Cerebellar cortex (tissue), 1 donor: ENCODE data around the gene TALDO1.
A peak's percentile ranks its signal among the peaks of the same experiment; 100 is the strongest.

Experiments
- DNase-seq: peaks from one replicate; pipeline ENCODE4 v3.0.0-alpha.2; 2015; ENCODE audit warnings: low spot score

Gene TALDO1

DNA sequence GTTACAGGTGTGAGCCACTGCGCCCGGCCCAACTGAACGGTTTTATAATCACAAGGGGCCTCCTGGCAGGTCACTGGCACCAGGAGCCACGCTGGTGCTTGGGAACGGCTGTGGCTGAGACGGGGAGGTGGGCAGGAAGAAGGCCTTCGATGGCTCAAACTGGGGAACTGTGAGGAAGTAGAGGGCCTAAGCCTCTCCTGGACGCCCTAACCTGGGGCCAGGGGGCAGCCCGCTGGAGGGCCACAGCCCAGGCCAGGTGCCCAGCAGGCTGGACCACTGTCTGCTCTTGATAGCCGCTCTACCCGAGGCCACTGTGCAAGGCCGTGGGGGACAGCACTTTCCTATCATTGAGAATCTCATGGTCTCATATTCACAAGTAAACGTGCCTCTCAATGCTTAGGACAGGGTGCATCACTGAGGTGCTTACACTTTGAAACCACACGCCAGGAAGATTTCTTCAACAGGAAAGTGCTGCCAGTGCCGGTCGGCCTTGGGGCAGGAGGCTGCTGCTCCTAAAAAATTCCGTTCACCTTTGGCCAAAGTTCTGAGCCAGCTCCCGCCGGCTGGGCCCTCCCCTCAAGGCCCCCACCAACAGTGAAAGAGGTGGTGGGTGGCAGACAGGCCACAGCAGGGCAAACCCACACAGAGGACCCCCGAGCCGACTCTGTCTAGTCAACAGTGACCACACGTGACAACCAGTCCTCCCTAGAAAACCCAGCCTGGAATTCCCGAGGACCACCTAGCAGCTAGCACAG lies 22.8 kb downstream of the TALDO1 start:
- DNase-seq = no peak

DNA sequence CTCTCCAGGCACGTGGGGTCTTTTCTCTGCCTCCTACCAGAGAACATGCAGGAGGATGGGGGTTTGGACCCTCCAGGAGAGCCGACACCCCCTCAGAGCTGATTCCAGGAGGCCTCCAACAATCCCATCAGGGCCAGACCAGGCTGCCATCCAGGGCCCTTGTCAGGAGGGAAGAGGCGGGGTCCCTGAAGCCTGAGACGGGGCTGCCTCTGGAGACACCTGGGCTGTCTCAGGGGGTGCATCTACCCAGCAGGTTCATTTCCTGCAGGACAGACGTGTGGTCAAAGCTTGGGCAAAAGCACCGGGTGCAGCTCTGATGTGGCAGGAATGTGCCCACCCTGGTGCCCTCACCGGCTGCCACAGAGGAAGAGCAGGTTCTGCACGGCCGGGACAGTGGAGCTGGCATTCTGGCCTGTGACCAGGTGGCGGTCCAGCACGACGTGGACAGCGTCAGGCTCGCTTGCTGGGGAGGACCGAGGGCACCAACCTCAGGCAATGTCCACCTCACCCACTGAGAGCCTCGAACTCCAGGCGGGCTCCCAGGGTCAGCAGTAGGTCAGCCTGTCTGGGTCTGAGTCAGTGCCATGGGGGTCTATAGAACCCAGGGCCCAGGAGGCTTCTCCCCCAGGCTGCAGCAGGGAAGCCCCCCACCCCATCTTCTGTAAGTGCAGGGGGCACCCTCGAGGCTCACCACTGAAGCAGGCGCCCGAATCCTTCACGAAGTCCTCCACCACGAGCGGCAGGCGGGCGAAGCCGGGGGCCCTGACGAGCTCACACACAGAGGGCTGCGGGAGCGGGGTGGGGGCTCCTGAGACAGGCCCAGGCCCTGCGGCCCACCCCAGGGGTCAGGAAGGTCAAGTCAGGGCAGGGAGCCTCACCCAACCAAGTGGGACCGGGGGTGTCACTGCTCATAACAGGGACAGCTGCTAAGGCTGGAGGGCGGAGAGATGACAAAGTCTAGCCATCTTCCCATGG lies 23.7 kb downstream of the TALDO1 start:
- DNase-seq = no peak

DNA sequence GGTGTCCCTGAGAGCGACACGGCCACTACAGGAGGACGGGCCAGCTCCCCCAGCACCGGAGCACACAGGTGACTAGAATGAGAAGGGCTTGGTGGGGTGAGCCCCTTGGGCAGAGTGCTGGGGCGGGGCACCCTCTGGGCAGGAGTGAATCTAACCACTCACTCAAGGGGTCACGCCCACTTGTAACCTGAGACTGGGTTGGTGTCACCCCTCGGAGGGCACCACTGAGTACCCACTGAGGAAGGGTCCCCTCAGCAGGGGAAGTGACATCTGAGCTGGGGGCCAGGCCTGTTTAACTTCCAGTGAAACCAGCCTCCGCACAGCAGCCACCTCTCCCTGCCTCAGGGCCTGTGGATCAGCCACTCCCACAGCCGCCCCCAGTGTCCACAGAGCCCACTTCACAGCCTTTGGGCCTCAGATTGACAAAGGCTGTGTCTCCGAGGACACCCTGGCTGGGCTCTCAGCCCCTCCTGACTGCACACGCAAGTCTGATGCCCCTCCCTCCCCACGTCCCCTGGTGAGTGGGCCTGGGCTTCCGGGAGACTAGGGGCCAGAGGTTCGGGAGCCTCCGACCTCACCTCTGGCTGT lies 24.4 kb downstream of the TALDO1 start:
- DNase-seq = no peak

DNA sequence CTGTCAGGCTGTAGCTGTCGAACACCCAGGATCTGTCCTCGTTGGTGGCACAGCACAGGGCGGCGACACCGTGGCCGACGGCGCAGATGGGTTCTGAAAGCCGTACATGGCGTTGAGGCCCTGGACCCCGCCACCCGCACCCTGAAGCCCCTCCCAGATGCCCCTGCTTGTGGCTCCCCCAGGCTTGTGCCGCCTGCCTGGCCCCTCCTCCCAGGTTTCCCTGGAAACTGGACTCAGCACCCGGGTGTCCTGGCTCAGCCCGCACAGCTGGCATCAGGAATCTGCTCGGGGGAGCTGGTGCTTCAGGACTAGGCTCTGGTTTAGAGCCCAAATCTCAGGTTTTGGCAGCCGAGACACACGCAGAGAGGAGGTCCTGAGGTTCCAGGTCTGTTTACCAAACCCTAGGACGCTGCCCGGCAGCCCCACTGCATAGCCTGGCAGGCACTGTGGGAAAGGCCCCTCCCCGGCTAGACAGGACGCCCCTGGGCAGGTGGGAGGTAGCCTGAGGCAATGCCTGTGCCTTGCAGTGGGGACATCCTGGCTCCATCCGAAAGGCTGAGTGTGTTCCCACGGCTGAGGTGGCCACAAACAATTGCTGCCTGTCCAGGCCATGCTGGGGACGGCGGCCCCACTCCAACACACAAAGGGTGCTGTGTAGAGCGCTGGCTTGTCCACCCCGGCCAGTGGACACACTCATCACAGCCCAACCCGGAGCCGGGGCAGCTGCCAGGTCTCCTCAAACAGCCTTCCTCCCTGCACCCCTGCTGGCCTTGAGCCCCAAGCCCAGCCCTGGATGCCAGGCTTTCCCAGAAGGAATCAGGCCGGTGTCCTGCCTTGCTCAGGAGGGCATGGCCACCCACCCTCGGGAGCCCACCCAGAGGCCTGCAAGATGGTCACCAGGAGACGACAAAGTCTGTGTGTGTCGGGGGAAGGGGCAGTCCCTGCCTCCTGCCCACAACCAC lies 25.4 kb downstream of the TALDO1 start:
- DNase-seq = no peak

DNA sequence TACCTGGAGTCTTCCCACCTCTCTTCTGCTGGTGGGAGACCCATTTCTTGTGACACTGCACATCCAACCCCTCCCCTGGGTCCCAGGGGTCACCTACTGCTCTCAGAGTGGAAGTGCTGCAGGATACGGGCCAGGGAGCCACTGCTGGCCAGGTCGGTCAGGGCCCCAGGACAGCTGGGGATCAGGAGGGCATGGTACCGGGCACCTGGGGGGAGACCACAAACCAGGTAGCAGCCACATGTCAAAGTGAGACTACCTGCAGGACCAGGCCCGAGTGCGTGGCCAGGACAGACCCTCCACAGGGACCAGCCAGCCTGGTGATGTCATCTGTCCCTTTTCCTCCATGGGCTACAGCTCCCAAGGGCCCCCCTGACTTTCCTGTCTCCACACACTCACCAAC lies 26.2 kb downstream of the TALDO1 start:
- no peak for DNase-seq

DNA sequence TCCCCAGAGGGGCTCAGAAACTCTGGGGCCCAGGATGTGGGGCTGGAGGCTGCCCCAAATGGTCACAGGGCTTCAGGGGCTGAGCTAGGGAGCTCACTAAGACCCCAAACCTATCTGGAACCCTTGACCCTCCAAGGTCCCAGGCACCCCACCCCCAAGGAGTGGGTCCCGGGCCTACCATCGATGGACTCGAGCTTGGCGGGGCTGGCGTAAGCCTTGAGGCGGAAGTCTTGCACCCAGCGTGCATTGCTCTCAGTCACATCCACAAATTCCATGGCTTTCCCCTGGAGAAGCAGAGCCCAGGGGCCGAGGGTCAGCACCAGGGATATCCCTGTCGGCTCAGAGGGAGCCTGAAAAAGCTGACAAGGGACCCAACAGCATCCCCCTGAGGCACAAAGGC lies 26.6 kb downstream of the TALDO1 start:
- no peak for DNase-seq

DNA sequence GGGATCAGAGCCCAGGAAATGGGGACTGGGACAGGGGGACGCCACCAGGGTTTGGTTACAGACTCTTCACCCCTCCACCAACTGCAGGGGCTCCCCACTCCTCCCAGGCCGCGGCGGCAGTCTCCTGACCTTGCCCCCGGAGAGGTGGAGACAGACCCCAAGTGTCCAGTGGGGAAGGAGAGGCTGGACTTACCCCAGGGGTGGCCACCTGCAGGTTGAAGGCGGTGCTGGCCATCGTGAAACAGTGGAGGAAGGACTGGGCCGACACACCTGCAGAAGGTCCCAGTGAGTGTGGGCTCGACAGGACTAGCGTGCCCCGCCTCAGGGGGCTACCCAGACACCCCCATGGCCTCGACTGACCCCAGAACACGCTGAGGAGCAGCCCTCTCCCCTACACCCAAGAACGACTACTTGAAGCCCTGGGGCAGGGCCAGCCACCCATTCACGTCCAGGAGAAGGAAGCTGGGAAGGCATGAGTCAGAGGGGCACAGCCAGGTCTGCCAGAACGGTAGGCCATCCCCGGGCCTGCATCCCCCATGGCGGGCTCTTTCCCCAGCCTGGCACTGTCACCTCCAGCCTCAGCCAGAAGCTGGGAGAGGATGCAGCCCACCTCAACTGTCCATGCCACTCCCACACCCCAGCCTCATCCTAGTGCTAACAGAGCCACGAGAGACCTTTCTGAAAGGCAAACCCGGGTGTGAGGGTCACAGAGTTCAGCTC lies 27.8 kb downstream of the TALDO1 start:
- DNase-seq = no peak

DNA sequence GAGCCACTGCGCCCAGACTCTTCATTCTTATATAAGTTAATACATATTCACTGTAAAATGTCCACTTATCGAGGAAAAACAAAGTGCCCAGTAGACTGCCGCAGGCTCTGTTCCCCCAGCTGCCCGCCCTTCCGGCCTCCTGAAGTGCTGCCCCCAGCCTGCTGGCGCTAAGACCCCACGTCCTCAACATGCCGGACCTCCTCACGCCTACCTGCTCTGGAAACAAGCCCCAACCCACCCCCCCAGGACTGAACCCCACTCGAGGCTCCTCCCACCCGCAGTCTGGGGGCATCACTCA lies 28.9 kb downstream of the TALDO1 start:
- DNase-seq = no peak

DNA sequence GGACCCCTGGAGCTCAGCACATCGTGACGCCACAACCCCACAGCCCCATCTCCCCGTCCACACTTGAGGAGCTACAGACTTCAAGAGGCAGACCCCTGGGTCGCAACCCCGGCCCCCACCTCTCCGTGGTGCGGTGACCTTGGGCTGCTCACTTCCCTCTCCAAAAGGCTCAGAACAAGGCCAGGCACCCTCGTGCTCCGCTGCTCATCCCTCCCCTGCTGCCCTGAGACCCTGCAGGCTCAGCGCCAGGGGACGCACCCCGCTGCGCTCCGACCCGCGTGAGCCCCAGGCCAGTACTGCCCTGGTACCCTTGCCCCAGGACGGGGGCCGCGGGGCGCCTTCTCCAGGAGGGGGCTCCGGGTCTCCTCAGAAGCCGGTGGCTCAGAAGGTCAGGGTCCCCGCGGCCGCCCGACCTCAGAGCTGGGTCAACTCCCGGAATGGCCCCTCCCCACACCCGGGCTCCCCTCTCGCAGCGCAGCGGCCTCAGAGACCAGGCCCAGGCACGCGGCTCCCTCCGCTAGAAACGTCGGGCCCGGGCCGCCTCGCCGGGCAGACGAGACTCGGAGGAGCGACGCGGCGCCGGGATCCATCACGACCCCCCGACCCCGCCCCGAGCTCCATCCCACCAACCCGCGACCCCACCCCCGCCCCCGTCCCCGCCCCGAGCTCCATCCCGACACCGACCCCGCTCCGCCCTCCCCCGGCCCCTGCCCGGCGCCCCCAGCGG lies 29.5 kb downstream of the TALDO1 start:
- no peak for DNase-seq

DNA sequence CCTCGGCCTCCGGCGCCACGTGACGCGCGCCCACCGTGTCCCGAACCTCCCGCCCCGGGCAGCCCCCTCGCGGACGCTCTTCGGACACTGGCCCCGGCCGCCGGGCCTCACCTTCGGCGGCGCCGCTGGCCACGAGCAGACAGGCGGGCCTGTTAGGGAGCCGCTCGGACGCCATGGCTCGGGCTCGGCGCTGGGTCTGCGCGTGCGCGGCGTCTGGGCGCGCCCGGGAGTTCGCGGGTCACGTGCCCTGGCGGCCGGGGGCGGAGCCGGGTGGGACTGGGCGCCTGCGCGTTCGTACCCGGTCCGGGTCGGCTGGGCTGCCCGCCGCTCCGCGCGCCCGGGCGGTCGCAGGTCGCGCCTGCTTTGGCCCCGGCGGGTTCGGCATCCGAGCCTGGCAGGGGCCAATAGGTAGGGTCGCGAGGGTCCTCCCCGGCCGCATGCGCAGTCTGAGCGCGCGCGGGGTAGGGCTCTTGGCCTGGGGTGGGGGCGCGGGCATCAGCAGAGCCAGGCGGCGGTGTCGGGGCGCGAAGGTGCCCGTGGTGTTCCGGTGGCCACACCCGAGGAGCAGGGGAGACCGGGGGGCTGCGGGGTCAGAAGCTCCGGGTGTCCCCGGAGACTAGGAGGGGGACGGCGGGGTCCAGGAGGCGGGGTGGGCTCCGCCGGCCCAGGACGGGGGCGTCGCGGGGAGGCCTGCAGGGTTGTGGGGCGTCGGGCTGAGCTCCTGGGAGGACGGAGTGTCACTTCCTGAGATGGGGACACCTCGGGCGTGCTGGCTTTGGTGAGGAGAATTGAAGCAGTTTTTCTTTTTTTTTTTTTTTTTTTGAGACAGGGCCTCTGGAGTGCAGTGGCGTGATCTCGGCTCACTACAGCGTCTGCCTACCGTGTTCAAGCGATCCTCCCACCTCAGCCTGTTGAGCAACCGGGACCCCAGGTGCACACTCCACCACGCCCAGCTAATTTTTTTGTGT lies 30.3 kb downstream of the TALDO1 start, which contains the start of gene GATD1:
GATD1 (minus strand) TSS at position 200 of the 968 bp plus-strand sequence; CDS start at position 175, 25 bp downstream.
- DNase-seq = peak; percentile 77

DNA sequence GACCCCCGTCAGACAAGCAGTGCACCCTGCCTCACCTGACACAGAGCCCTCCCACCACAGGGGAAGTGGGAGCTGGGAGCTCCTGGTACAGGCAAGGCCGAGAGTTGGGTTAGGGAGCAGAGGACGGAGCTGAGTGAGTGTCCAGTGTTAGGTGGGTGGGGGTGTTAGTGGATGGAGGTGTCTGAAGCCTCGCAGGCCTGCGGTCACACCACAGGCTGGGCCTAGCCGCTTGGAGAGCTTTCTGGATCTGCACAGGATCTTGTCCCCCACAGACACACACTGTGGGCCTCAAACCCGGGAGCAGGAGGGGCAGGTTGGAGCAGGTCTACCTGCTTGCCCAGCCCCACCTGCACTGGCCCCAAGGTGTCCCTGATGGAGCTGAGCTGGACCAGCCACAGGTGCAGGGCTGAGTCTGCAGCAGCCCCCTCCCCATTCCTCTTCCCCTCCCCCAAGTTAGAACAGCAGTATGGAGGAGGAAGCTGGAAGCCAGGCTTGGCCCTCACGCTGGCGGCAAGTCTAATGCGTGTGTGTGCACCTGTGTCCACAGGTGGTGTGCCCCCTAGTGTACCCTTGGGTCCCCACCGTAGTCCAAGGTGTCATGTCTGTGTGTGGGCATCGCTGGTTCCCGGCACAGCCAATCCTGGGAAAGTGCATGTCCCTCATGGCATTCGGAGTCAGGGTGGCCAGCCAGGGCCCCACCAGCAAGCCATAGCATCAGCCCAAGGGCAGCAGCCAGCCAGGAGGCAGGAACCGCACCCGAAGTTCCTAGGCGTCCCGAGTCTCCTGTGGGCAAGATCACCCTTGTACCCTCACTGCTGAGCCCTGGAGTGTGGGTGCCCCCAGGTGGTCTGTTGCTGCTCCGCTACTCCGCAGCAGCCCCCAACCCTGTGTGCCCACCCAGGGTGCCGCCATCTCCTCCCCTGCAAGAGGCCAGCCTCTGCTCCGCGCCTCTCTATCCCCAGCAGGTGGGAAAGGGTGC lies 32.0 kb downstream of the TALDO1 start:
- DNase-seq = no peak

DNA sequence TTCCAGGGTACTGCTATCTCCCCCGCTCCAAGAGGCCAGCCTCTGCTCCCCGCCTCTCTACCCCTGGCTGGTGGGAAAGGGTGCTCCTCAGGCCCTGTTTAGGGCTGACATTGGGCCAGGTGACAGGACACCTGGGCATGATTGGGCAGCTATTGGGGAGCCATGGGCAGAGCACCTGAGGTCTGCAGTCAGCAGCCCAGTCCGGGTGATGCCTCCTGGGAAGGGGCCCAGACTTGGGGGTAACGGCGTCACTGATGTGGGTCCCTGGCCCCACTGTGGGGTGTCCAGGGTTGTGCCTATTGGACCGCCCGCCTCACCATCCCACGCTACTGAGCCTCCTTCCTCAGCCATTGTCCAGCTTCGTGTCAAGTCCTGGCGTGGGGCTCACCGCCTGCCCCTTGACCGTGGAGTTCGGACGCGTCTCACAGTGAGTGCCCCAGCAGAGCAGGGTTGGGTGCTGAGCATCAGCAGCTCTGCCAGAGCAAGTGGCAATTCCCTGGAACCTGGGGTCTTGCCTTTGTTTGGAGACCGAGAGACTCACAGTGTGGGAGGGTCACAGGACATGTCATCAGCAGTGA lies 32.8 kb downstream of the TALDO1 start:
- no peak for DNase-seq

DNA sequence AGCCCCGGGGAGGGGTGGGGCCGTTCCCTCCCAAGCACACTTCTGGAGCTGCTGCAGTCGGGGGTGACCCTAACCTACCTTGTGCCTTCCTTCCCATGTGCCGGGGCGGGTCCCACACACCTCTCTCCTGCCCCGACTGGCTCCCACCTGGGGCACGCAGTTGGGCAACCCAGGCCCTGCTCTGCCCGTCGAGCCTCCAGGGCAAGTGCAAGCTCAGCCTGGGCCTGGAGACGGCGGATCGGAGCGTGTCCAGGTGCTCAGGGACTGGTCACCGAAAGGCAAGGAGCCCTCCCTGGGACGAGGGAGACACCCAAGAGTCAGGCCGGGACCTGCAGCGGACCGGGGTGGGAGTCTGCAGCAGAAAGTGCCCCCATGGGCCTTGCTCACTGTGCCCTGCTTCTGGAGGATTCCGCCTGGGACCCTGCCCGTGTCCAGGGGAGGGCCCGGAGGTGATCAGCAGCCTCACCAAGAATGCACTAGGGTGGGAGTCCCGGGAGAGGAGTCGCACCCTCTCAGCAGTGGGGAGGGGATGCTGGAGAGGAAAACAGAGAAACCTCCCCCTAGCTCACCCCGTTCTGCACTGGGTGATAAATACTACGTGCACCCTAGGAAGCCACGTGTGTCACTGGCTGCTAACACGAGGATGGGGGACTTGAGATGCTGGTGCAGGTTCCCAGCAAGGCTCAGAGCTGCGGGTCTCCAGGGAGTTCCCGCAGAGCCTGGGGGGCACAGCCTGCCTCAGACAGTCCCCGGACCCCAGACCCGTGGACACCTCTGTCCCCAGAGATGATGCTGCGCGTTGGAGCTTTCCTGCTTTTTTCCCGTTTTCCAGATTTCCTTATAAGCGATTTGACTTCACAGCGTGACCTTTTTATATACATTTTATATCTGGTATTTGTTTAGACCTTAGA lies 35.3 kb downstream of the TALDO1 start:
- DNase-seq = no peak

DNA sequence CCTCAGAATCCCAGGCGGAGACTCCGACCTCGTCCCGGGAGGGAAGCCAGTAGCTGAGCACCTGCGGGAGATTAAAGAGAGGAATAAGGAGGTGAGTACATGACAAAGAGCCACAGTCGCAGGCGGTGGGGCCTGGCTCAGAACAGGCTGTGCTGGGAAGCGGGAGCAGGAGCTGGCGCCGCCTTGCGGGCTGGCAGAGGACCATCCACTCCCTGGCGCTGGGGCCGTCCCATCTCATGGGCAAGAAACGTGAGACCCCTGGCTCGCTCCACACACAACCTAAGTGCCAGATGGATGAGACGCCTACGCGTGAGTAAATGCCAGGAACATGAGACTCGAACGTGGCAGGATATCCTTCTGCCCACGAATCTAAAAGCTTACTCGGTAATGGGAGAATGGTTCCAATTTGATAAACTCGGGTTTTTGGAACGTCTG lies 36.3 kb downstream of the TALDO1 start:
- DNase-seq = peak; percentile 96

DNA sequence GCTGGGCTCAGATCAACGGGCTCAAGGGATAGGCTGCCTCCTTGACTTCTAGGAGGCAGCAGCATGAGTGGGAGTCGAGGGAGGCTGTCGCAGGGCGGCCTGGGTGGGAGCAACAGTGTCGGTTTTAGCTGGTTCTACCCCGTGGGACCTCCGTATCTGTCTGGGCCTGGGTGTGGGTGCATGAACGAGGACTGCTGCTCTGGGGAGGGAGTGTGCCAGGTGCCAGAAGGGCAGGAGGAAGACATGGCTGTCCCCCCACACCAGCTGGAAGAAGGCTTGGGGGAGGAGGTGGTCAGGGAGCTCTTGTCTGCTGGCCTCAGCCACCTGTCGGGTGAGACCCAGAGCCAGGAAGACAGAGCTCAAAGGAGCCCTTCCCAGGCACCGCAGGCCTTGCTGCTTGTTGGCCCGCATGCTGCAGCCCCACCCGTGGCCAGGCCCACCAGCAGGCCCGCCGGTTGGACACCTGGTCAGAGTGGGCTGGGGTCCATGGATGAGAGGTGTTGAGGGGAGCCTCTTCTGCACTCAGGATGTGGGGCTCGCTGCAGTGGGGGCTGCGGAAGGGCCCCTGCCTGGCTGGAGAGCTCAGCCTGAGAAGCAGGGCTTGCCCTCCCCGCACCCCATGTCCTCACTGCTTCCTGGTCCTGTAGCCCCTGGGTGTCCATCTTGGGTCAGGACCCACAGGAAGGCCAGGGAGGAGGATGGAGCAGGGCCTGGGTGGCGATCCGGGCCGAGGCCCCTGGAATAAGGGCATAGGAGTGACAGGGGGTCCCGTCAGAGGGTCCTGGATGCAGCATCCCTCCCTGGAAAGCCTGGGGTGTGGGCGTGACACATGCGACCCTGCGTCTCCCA lies 39.2 kb downstream of the TALDO1 start:
- peak; percentile 65 for DNase-seq
